C4-2B (cell line): ENCODE measurements around the gene DLG2.

ENCODE experiments used
- CTCF ChIP-seq: fragments of 450-650 bp; conservative IDR thresholded peaks from 2 replicates; pipeline ENCODE4 v1.5.1; 2017; ENCODE audit warnings: mild to moderate bottlenecking
- ZFX ChIP-seq: fragments of 450-650 bp; IDR thresholded peaks from 2 replicates; pipeline ENCODE4 v1.6.1; 2017

- TF ChIP-seq CTCF (no peak), ZFX (no peak)
Observed at GRCh38 chr11:83866655-83867054, 1760.5 kb downstream of the DLG2 start.
